Measurements from ENCODE around the gene RASL12. TPM values are rescaled to one million over a fixed set of nuclear protein-coding genes. Genes with fewer than 3 reads are reported as not detected.

RASL12 gene
- total RNA-seq, 1 donor from 2014 or later, result 5.8 TPM

DNA sequence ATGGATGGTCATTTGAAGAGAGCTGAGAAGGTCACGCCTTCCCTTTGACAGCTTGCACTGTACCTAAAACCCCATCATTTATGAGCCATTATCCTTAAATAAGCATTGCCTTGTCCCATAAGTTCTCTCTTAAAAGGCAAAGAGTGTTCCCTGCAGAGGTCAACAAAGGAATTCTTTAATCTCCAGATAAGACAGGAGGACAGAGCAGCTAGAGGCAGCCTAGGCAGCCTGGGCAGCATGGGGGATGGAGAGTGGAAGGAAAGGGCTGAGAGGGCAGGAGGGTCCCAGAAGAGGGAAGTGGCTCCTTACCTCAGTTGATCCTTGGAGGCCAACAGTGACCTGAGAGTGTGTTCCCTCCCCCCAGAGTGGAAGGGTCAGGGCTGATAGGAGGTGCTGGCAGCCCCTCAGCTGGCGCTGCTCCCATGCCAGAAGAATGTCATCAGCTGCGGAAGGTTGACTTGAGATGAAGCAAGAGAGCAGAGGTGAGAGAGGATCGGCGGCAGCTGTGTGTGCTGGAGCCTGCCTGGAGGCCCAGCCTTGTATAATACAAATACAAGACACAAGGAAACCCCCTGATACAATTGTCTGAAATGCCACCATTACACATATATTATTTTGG is 21.5 kb upstream of the RASL12 start:
- no peaks in the 10 kb centered on the region for H3K36me3 Mint-ChIP-seq

DNA sequence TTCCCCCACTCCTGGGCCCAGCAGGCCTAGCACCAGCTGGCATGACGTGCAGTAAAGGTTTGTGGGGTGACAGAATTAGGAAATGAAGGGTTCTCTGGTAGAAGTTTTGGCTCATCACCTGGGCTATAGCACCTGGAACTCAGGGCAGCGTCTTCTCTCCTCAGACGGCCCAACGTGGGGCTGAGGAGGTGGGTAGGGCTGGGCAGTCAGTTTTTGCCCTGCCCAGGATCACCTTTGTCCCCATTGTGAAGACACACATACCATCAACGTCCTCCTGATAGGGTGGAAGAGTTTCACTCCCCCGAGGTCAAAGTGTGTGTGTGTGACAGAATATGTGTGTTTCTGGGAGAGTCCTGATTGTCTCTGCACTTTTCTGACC is 20.8 kb upstream of the RASL12 start:
- Mint-ChIP-seq H3K4me1 (peaks cover 45% of the 10 kb centered on the region), H3K27ac (no peak overlapping the region), H3K36me3 (no peaks in the 10 kb centered on the region), H3K27me3 (ENCODE audit: insufficient read depth, low read depth) (peaks cover 11% of the 10 kb centered on the region), H3K9me3 (no peaks in the 10 kb centered on the region), H3K4me3 (no peak overlapping the region)
- no peak overlapping the region for H3K4me3 ChIP-seq
- H3K4me2 ChIP-seq, result peak overlapping the region; percentile 34
- H3F3A ChIP-seq (ENCODE audit: low read depth), result peaks cover 26% of the 10 kb centered on the region
- H3K36me3 ChIP-seq, result no peaks in the 10 kb centered on the region
- no peak for TF ChIP-seq EZH2 (IDR thresholded peaks at IDR 0.05)
- TF ChIP-seq, protein P1, sequence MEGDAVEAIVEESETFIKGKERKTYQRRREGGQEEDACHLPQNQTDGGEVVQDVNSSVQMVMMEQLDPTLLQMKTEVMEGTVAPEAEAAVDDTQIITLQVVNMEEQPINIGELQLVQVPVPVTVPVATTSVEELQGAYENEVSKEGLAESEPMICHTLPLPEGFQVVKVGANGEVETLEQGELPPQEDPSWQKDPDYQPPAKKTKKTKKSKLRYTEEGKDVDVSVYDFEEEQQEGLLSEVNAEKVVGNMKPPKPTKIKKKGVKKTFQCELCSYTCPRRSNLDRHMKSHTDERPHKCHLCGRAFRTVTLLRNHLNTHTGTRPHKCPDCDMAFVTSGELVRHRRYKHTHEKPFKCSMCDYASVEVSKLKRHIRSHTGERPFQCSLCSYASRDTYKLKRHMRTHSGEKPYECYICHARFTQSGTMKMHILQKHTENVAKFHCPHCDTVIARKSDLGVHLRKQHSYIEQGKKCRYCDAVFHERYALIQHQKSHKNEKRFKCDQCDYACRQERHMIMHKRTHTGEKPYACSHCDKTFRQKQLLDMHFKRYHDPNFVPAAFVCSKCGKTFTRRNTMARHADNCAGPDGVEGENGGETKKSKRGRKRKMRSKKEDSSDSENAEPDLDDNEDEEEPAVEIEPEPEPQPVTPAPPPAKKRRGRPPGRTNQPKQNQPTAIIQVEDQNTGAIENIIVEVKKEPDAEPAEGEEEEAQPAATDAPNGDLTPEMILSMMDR (IDR thresholded peaks at IDR 0.05), result no peak
- TF ChIP-seq EZH2phosphoT487 (IDR thresholded peaks at IDR 0.05), result no peak
- H4K20me1 ChIP-seq (ENCODE audit: low read depth), result peaks cover 19% of the 10 kb centered on the region
- no peak overlapping the region for H3K27ac ChIP-seq
- H3K79me2 ChIP-seq (ENCODE audit: low read depth), result no peaks in the 10 kb centered on the region
- no peak for DNase-seq (ENCODE audit: low spot score)
- no peaks in the 10 kb centered on the region for H3K9me3 ChIP-seq (ENCODE audit: low read depth)
- peaks cover 34% of the 10 kb centered on the region for H3K27me3 ChIP-seq
- H3K4me1 ChIP-seq, result peaks cover 40% of the 10 kb centered on the region
- no peak overlapping the region for H2AFZ ChIP-seq (replicated peaks)
- no peak overlapping the region for H3K9ac ChIP-seq

More for the DNA sequence above, 21.5 kb upstream of the RASL12 start:
- H3K27ac ChIP-seq, result no peak overlapping the region
- no peak overlapping the region for H3K4me3 ChIP-seq
- H4K20me1 ChIP-seq (ENCODE audit: low read depth), result peaks cover 12% of the 10 kb centered on the region
- peaks cover 19% of the 10 kb centered on the region for H3F3A ChIP-seq (ENCODE audit: low read depth)
- Mint-ChIP-seq H3K4me1 (peaks cover 43% of the 10 kb centered on the region), H3K27me3 (ENCODE audit: insufficient read depth, low read depth) (peaks cover 9% of the 10 kb centered on the region), H3K4me3 (no peak overlapping the region), H3K9me3 (no peaks in the 10 kb centered on the region), H3K27ac (peak overlapping the region; percentile 57)
- no peaks in the 10 kb centered on the region for H3K9me3 ChIP-seq (ENCODE audit: low read depth)
- H2AFZ ChIP-seq (replicated peaks), result no peak overlapping the region
- H3K9ac ChIP-seq, result no peak overlapping the region
- H3K27me3 ChIP-seq, result peaks cover 29% of the 10 kb centered on the region
- DNase-seq (ENCODE audit: low spot score), result peak; percentile 49
- no peaks in the 10 kb centered on the region for H3K36me3 ChIP-seq
- H3K79me2 ChIP-seq (ENCODE audit: low read depth), result no peaks in the 10 kb centered on the region
- H3K4me2 ChIP-seq, result peak overlapping the region; percentile 34
- TF ChIP-seq EZH2phosphoT487 (IDR thresholded peaks at IDR 0.05), result peak; percentile 68
- TF ChIP-seq, protein P1 (IDR thresholded peaks at IDR 0.05), result no peak
- no peak for TF ChIP-seq EZH2 (IDR thresholded peaks at IDR 0.05)
- peaks cover 33% of the 10 kb centered on the region for H3K4me1 ChIP-seq

DNA sequence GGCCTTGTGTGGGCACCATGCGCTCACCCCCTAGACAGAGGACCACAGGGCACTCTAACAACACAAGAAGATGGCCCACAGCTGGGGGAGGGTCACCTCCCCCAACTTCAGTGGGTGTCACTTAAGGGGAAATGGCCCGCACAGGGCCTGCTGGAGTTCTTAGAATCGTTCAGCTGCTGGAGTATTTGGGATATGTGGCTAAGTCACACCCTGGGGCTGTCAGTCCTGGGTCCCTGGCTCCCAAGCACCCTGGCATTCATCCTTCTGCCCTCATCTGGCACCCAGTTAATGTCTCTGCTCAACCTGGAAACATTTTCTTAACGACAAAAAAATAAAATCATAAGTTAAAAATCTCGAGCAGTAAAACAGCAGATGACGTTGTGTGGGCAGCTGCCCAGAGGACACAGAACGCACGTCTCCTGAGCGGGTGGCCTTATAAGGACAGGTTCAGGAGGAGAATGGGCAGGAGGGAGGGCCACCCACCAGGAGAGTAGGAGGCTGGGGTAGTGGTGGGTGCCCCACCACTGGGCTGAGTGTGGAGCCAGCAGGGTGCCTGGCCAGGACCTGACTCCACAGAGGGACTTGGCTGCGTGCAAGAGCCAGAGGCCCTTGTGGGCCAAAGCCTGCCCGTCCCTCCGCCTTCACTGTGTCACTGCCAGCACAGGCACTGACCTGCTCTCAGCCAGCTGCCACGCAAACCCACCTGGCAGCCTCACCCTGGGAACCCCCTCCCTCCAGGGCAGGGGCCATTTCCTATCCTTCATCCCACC is 20.3 kb upstream of the RASL12 start:
- Histone ChIP-seq H3K36me3 (no peaks in the 10 kb centered on the region), H3K27me3 (peaks cover 34% of the 10 kb centered on the region), H3K27ac (no peak overlapping the region), H3K4me3 (no peak overlapping the region), H3K4me1 (peaks cover 45% of the 10 kb centered on the region), H2AFZ (replicated peaks) (no peak overlapping the region), H3K4me2 (peak overlapping the region; percentile 34), H4K20me1 (ENCODE audit: low read depth) (peaks cover 24% of the 10 kb centered on the region), H3F3A (ENCODE audit: low read depth) (peaks cover 32% of the 10 kb centered on the region), H3K9me3 (ENCODE audit: low read depth) (no peaks in the 10 kb centered on the region), H3K79me2 (ENCODE audit: low read depth) (no peaks in the 10 kb centered on the region), H3K9ac (no peak overlapping the region)
- Mint-ChIP-seq H3K9me3 (no peaks in the 10 kb centered on the region), H3K36me3 (no peaks in the 10 kb centered on the region), H3K27ac (no peak overlapping the region), H3K4me3 (no peak overlapping the region), H3K4me1 (peaks cover 50% of the 10 kb centered on the region), H3K27me3 (ENCODE audit: insufficient read depth, low read depth) (peaks cover 11% of the 10 kb centered on the region)
- no peak for DNase-seq (ENCODE audit: low spot score)
- no peak for TF ChIP-seq EZH2 (IDR thresholded peaks at IDR 0.05)
- TF ChIP-seq EZH2phosphoT487 (IDR thresholded peaks at IDR 0.05), result no peak
- TF ChIP-seq, protein P1 (IDR thresholded peaks at IDR 0.05), result no peak
